Esophagus squamous epithelium (tissue), 4 donors: ENCODE measurements around the gene USP49.

Experiments used
- CTCF ChIP-seq, 6 experiments: fragments of 450-650 bp in 4 of 6; fragments of 200-600 bp in 2 of 6; sonication (generic) in 2 of 6; IDR thresholded peaks; one replicate each; pipeline ENCODE4 v1.5.1; 2016 to 2019; ENCODE audit warnings: antibody characterized with exemption in 6 of 6, mild to moderate bottlenecking in 4 of 6, moderate library complexity in 4 of 6
- POLR2A ChIP-seq, 4 donors: fragments of 450-650 bp; IDR thresholded peaks; one replicate each; pipeline ENCODE4 v1.6.1; 2017; ENCODE audit warnings: antibody characterized with exemption in 4 of 4, mild to moderate bottlenecking in 4 of 4, moderate library complexity in 3 of 4

- TF ChIP-seq CTCF (IDR thresholded peaks at IDR 0.05) (no peak), POLR2A (IDR thresholded peaks at IDR 0.05) (no peak)
These were observed 120.3 kb downstream of the USP49 start for GRCh38 chr6:41774841-41775240.
